Body of pancreas (tissue), 4 donors: ENCODE results near the gene CLDN22.

ENCODE experiments used
- CTCF ChIP-seq, 7 experiments: fragments of 450-650 bp in 4 of 7; fragments of 200-600 bp in 3 of 7; sonication (generic) in 3 of 7; IDR thresholded peaks; one replicate each; pipeline ENCODE4 v1.5.1; 2016 to 2019; ENCODE audit warnings: antibody characterized with exemption in 7 of 7
- POLR2A ChIP-seq, 3 donors: fragments of 450-650 bp; IDR thresholded peaks; one replicate each; pipeline ENCODE4 v1.6.1; 2016; ENCODE audit warnings: antibody characterized with exemption in 3 of 3, mild to moderate bottlenecking in 2 of 3

DNA sequence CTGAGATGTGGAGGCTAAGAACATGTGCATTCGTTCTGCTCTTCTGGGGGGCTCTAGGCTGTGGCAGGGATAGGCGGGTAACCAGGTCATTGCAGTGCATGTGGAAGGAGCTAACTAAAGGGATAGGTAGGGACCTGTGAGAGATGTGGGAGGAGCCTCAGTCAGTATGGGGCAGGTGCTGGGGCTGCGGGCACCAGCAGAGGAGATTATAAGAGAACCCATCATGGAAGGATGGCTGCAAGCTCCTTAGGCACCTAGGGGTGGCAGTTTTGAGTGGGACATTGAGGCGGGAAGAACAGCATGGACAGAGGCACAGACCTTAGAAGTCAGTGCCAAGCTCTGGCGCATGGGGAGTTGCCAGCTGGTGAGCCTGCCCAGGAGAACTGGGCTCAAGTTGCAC is 7.2 kb downstream of the CLDN22 start:
- TF ChIP-seq CTCF (IDR thresholded peaks at IDR 0.05) (no peak), POLR2A (IDR thresholded peaks at IDR 0.05) (no peak)
